HEK293 (cell line): Measurements from ENCODE around the gene TVP23C.

ENCODE experiments used
- SCRT1 ChIP-seq: fragments of 450-650 bp; formaldehyde crosslinking; IDR thresholded peaks from 2 replicates; pipeline ENCODE4 v1.5.1; 2016; ENCODE audit warnings: missing biosample characterization, missing genetic modification characterization, borderline replicate concordance
- YY2 ChIP-seq: fragments of 450-650 bp; formaldehyde crosslinking; IDR thresholded peaks from 2 replicates; pipeline ENCODE4 v1.5.1; 2016; ENCODE audit warnings: missing biosample characterization, missing genetic modification characterization
- ZFP41 ChIP-seq: fragments of 450-650 bp; formaldehyde crosslinking; IDR thresholded peaks from 2 replicates; pipeline ENCODE4 v1.5.1; 2016; ENCODE audit warnings: missing biosample characterization, missing genetic modification characterization, borderline replicate concordance
- ZNF24 ChIP-seq: fragments of 450-650 bp; formaldehyde crosslinking; IDR thresholded peaks from 2 replicates; pipeline ENCODE4 v1.5.1; 2016; ENCODE audit warnings: missing biosample characterization, missing genetic modification characterization
- ZNF510 ChIP-seq: fragments of 450-650 bp; formaldehyde crosslinking; IDR thresholded peaks from 2 replicates; pipeline ENCODE4 v1.5.1; 2018; ENCODE audit warnings: mild to moderate bottlenecking, missing genetic modification characterization, missing biosample characterization; ENCODE audit not compliant: insufficient replicate concordance
- ZNF561 ChIP-seq: fragments of 450-650 bp; IDR thresholded peaks from 2 replicates; pipeline ENCODE4 v1.5.1; 2018; ENCODE audit warnings: missing biosample characterization, missing genetic modification characterization, borderline replicate concordance
- TF ChIP-seq, protein P1 (sequence below): fragments of 450-650 bp; formaldehyde crosslinking; IDR thresholded peaks from 2 replicates; pipeline ENCODE4 v1.5.1; 2016; ENCODE audit warnings: missing biosample characterization, missing genetic modification characterization
- TF ChIP-seq, protein P2 (sequence below): fragments of 450-650 bp; formaldehyde crosslinking; optimal IDR thresholded peaks from 2 replicates; pipeline ENCODE3; 2016; ENCODE audit warnings: missing biosample characterization, mild to moderate bottlenecking, missing genetic modification characterization

DNA sequence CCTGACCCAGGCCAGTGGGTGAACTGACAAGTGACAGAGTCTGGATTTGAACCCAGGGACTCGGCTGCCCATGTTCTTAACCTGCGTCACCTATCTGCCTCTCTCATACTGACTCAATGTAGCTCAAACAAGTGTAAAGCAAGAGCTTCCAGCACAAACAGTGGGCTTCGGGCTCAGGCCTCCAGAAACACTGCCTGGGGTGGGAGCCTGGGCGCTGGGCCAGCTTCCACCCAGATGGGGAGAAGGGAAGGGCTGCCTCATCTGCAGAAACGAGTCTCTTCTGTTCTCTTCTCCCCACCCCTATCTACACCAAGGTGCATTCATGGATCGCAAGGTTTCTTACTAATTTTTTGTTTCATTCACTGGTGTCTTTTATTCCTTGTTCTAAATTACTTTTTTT, 97.2 kb downstream of the TVP23C start:
- TF ChIP-seq ZNF510, result no peak
- no peak for TF ChIP-seq ZNF561 (tag by site-specific recombination)
- TF ChIP-seq, protein P1, sequence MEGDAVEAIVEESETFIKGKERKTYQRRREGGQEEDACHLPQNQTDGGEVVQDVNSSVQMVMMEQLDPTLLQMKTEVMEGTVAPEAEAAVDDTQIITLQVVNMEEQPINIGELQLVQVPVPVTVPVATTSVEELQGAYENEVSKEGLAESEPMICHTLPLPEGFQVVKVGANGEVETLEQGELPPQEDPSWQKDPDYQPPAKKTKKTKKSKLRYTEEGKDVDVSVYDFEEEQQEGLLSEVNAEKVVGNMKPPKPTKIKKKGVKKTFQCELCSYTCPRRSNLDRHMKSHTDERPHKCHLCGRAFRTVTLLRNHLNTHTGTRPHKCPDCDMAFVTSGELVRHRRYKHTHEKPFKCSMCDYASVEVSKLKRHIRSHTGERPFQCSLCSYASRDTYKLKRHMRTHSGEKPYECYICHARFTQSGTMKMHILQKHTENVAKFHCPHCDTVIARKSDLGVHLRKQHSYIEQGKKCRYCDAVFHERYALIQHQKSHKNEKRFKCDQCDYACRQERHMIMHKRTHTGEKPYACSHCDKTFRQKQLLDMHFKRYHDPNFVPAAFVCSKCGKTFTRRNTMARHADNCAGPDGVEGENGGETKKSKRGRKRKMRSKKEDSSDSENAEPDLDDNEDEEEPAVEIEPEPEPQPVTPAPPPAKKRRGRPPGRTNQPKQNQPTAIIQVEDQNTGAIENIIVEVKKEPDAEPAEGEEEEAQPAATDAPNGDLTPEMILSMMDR, result no peak
- TF ChIP-seq ZFP41, result no peak
- no peak for TF ChIP-seq ZNF24 (tag by site-specific recombination)
- no peak for TF ChIP-seq SCRT1 (tag by site-specific recombination)
- no peak for TF ChIP-seq YY2
- TF ChIP-seq, protein P2, sequence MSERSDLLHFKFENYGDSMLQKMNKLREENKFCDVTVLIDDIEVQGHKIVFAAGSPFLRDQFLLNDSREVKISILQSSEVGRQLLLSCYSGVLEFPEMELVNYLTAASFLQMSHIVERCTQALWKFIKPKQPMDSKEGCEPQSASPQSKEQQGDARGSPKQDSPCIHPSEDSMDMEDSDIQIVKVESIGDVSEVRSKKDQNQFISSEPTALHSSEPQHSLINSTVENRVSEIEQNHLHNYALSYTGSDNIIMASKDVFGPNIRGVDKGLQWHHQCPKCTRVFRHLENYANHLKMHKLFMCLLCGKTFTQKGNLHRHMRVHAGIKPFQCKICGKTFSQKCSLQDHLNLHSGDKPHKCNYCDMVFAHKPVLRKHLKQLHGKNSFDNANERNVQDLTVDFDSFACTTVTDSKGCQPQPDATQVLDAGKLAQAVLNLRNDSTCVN (tag by site-specific recombination), result no peak
